Activated T-helper 2 cell treated with anti-CD3 and anti-CD28 coated beads, Interferon-gamma antibody, Interleukin-2, Interleukin-4, amounts not matched to agents 10 μg/mL and 5 μg/mL and 100 μg/mL, durations not matched to agents 14 hours and 24 hours and 36 hours (primary cell): Measurements from ENCODE around the gene CSNK2B. TPM values are rescaled to one million over a fixed set of nuclear protein-coding genes. Genes with fewer than 3 reads are reported as not detected.

ENCODE experiments used
- DNase-seq: peaks from one replicate; pipeline ENCODE4 v3.0.0; 2021; ENCODE audit warnings: low spot score
- H3K27ac Mint-ChIP-seq: one replicate; pipeline ENCODE4 v1.8.0; 2021; ENCODE audit warnings: mixed read lengths
- H3K27me3 Mint-ChIP-seq: one replicate; pipeline ENCODE4 v1.8.0; 2021; ENCODE audit warnings: low read depth, mixed read lengths
- H3K36me3 Mint-ChIP-seq: one replicate; pipeline ENCODE4 v1.8.0; 2021; ENCODE audit warnings: low read depth, mixed read lengths
- H3K4me1 Mint-ChIP-seq: one replicate; pipeline ENCODE4 v1.8.0; 2021; ENCODE audit warnings: low read depth, mixed read lengths
- H3K4me3 Mint-ChIP-seq: one replicate; pipeline ENCODE4 v1.8.0; 2021; ENCODE audit warnings: low read depth, mild to moderate bottlenecking, moderate library complexity, mixed read lengths
- H3K9me3 Mint-ChIP-seq: one replicate; pipeline ENCODE4 v1.8.0; 2021; ENCODE audit warnings: mixed read lengths
- intact Hi-C: fragments of 100-400 bp; cut with micrococcal nuclease; formaldehyde crosslinking; loops from one replicate; pipeline ENCODE4 v1.15.1; 2023
- total RNA-seq: library from RNA; stranded (reverse); gene quantifications from 2 replicates; pipeline ENCODE4 v1.2.3, GENCODE V29; 2022

Gene CSNK2B
- total RNA-seq, 1 donor from 2014 or later, result 279 TPM

DNA sequence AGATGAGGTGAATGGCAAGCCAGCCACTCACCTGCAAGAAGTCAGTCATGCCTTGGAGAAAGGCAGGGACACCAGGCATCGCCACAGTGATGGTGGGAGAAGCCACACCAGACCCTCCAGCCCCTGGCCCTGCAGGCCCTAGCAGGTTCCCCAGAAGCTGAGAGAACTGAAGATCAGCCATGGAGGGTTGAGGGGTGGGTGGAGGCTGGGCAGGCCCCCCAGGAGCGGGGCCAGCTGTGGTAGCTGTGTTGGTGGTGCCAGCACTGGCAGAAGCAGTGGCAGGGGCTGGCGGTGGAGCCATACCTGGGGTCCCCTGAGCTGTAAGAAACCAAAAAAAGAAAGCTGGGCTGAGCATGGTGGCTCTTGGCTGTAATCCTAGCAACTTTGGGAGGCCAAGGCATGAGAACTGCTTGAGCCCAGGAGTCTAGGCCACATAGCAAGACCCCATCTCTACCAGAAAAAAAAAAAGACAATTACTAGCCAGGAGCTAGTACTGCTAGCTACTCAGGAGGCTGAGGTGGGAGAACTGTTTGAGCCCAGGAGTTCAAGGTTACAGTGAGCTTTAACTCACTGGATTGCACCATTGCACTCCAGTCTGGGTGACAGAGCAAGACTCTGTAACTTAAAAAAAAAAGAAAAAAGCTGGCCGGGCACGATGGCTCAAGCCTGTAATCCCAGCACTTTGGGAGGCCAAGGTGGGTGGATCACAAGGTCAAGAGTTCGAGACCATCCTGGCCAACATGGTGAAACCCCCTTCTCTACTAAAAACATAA is 22.9 kb upstream of the CSNK2B start:
- Mint-ChIP-seq H3K27me3 (no peaks in the 10 kb centered on the region), H3K27ac (no peak overlapping the region), H3K36me3 (peaks cover 75% of the 10 kb centered on the region), H3K4me1 (peaks cover 6% of the 10 kb centered on the region), H3K9me3 (no peaks in the 10 kb centered on the region), H3K4me3 (no peak overlapping the region)
- intact Hi-C loops, result no loop called here
- DNase-seq, result no peak

- Mint-ChIP-seq H3K27ac (no peak overlapping the region), H3K4me3 (no peak overlapping the region), H3K9me3 (no peaks in the 10 kb centered on the region), H3K27me3 (no peaks in the 10 kb centered on the region), H3K36me3 (peaks cover 77% of the 10 kb centered on the region), H3K4me1 (peaks cover 8% of the 10 kb centered on the region)
- no peak for DNase-seq
- intact Hi-C loops, result no loop called here
Measured at GRCh38 chr6:31643818-31644454, 21.9 kb upstream of the CSNK2B start.

DNA sequence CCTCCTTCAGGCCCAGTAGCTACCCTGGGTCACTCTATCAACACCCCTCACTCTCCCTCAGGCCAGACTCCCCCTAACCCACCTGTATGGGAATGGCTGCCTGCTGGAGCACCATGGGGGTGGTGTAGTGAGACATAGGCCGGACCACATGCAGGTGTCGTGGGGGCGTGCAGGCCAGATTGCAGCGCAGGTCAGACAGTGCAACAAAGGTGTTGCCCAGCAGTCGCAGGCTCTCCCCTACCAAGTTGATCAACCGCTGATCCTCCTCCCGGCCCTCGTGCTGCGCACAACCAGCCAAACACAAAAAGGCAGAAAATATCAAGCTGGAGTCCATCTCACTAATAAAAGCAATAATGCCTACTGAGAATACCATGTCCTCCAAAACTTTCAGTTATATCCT is 20.6 kb upstream of the CSNK2B start:
- Mint-ChIP-seq H3K27me3 (no peaks in the 10 kb centered on the region), H3K4me1 (peaks cover 9% of the 10 kb centered on the region), H3K9me3 (no peaks in the 10 kb centered on the region), H3K4me3 (no peak overlapping the region), H3K36me3 (peaks cover 84% of the 10 kb centered on the region), H3K27ac (peak overlapping the region; percentile 31)
- no peak for DNase-seq
- intact Hi-C loops, result no loop called here

GRCh38 chr6:31651602-31652191 is 14.2 kb upstream of the CSNK2B start:
- Mint-ChIP-seq H3K4me1 (peaks cover 34% of the 10 kb centered on the region), H3K36me3 (peaks cover 62% of the 10 kb centered on the region)
- intact Hi-C loops, result loop anchor here (1.0 to 10.0 kb wide), 8 partner anchors 9 to 964 kb away; partner anchors contain the start of genes AGPAT1, C6orf47, LTA and NFKBIL1

GRCh38 chr6:31652925-31653724 is 12.8 kb upstream of the CSNK2B start:
- H3K4me3 Mint-ChIP-seq, result peak overlapping the region; percentile 87
- H3K4me1 Mint-ChIP-seq, result peaks cover 44% of the 10 kb centered on the region
- intact Hi-C loops, result loop anchor here (1.0 to 10.0 kb wide), 8 partner anchors 7 to 966 kb away; partner anchors contain the start of genes AGPAT1, C6orf47, LTA and NFKBIL1
- no peaks in the 10 kb centered on the region for H3K27me3 Mint-ChIP-seq
- peak overlapping the region; percentile 100 for H3K27ac Mint-ChIP-seq
- no peaks in the 10 kb centered on the region for H3K9me3 Mint-ChIP-seq
- H3K36me3 Mint-ChIP-seq, result peaks cover 62% of the 10 kb centered on the region
- no peak for DNase-seq

More at GRCh38 chr6:31651602-31652191, 14.2 kb upstream of the CSNK2B start:
- Mint-ChIP-seq H3K27me3 (no peaks in the 10 kb centered on the region), H3K4me3 (peak overlapping the region; percentile 87), H3K9me3 (no peaks in the 10 kb centered on the region), H3K27ac (peak overlapping the region; percentile 100)
- no peak for DNase-seq

DNA sequence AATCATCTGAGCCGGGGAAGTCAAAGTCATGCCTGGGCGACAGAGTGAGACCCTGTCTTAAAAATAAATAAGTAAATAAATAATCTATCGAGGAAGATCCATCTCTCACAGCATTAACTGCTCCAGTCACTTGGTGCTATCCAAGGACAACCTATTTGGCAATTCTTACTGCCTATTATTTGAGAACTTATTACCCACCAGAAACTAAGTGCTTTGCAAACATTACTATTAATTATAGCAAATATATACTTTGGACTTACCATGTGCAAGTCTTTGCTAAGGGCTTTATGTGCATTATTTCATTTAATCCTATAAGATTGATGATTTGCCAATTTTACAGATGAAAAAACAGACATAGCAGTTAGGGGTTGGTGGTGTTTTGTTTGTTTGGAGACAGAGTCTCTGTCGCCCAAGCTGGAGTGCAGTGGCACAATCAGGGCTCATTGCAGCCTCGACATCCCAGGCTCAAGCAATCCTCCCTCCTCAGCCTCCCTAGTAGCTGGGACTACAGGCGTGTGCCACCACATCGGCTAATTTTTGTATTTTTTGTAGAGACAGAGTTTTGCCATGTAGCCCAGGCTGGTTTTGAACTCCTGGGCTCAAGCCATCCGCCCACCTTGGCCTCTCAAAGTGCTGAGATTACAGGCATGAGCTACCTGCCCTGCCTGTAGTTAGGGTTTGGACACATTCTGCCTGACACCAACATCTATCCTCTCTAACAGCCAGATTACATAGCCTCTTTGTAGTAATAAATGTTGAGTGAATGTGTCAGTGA is 11.1 kb upstream of the CSNK2B start:
- H3K36me3 Mint-ChIP-seq, result peaks cover 54% of the 10 kb centered on the region
- DNase-seq, result no peak
- H3K27me3 Mint-ChIP-seq, result no peaks in the 10 kb centered on the region
- no peak overlapping the region for H3K4me3 Mint-ChIP-seq
- peaks cover 53% of the 10 kb centered on the region for H3K4me1 Mint-ChIP-seq
- no peak overlapping the region for H3K27ac Mint-ChIP-seq
- intact Hi-C loops, result loop anchor here (5.0 to 10.0 kb wide), 2 partner anchors 520 to 967 kb away; partner anchors contain the start of genes AGPAT1, PPP1R18 and RNF5
- no peaks in the 10 kb centered on the region for H3K9me3 Mint-ChIP-seq

- H3K27ac Mint-ChIP-seq, result peak within 1 kb of the TSS; percentile 30
- H3K9me3 Mint-ChIP-seq, result no peaks in the 10 kb centered on the region
- peaks cover 53% of the 10 kb centered on the region for H3K4me1 Mint-ChIP-seq
- H3K36me3 Mint-ChIP-seq, result peaks cover 54% of the 10 kb centered on the region
- DNase-seq, result no peak
- intact Hi-C loops, result loop anchor here (10.0 kb wide), 1 partner anchor 519 kb away; the partner anchor contains the start of genes AGPAT1 and RNF5
- no peak within 1 kb of the TSS for H3K4me3 Mint-ChIP-seq
- no peaks in the 10 kb centered on the region for H3K27me3 Mint-ChIP-seq
Measured at GRCh38 chr6:31655349-31656237, 10.3 kb upstream of the CSNK2B start, which contains the start of gene APOM. Gene APOM, plus strand, starts transcription at chr6:31655894. Its CDS starts 73 bp downstream, at chr6:31655967.

DNA sequence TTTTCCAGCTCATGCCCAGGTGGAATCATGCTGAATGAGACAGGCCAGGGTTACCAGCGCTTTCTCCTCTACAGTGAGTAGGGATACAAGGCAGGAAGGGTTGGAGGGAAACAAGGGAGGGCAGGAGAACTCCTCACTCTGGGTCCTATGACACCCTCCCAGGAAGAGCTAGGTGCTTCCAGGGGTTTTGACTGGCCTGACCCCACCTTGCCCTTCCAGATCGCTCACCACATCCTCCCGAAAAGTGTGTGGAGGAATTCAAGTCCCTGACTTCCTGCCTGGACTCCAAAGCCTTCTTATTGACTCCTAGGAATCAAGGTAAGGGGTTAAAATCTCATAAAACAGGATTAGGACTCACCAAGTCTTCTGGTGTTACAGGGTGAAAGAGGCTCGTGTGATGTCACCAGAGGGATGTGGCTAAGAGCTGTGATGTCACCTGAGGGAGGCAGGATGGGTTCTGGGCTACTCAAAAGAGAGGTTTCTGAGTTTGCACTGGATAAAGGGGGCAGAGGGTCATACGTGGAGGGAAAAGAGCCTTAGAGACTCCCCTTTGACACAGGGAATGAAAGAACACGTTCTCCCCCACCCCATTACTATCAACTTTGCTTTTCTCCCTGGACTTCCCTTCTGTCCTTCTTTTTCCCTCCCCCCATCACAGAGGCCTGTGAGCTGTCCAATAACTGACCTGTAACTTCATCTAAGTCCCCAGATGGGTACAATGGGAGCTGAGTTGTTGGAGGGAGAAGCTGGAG is 8.3 kb upstream of the CSNK2B start:
- no peak for DNase-seq
- Mint-ChIP-seq H3K4me1 (peaks cover 55% of the 10 kb centered on the region), H3K36me3 (peaks cover 61% of the 10 kb centered on the region), H3K4me3 (peak overlapping the region; percentile 88), H3K27me3 (no peaks in the 10 kb centered on the region), H3K9me3 (no peaks in the 10 kb centered on the region), H3K27ac (peak overlapping the region; percentile 68)
- intact Hi-C loops, result loop anchor here (10.0 kb wide), 1 partner anchor 517 kb away; the partner anchor contains the start of genes AGPAT1 and RNF5

GRCh38 chr6:31658158-31658688 is 7.7 kb upstream of the CSNK2B start:
- H3K27ac Mint-ChIP-seq, result peak overlapping the region; percentile 68

GRCh38 chr6:31658983-31659648 is 6.8 kb upstream of the CSNK2B start:
- intact Hi-C loops, result loop anchor here (10.0 kb wide), 1 partner anchor 516 kb away; the partner anchor contains the start of genes AGPAT1 and RNF5
- no peaks in the 10 kb centered on the region for H3K9me3 Mint-ChIP-seq
- peak overlapping the region; percentile 87 for H3K27ac Mint-ChIP-seq
- H3K36me3 Mint-ChIP-seq, result peaks cover 75% of the 10 kb centered on the region
- H3K27me3 Mint-ChIP-seq, result no peaks in the 10 kb centered on the region
- DNase-seq, result no peak
- H3K4me1 Mint-ChIP-seq, result peaks cover 64% of the 10 kb centered on the region
- H3K4me3 Mint-ChIP-seq, result peak overlapping the region; percentile 88

More at GRCh38 chr6:31658158-31658688, 7.7 kb upstream of the CSNK2B start:
- intact Hi-C loops, result loop anchor here (10.0 kb wide), 1 partner anchor 517 kb away; the partner anchor contains the start of genes AGPAT1 and RNF5
- peaks cover 55% of the 10 kb centered on the region for H3K4me1 Mint-ChIP-seq
- DNase-seq, result no peak
- H3K9me3 Mint-ChIP-seq, result no peaks in the 10 kb centered on the region
- H3K36me3 Mint-ChIP-seq, result peaks cover 66% of the 10 kb centered on the region
- no peaks in the 10 kb centered on the region for H3K27me3 Mint-ChIP-seq
- H3K4me3 Mint-ChIP-seq, result peak overlapping the region; percentile 88
